Measurements from ENCODE around the gene POM121C.
A peak's percentile ranks its signal among the peaks of the same experiment; 100 is the strongest.
"Not testable (repeated sequence)": the region's sequence is repeated elsewhere in the genome, so short reads cannot be mapped to it uniquely, and the experiment has no call there.

POM121C gene

GRCh38 chr7:75485979-75486643 lies at the start of gene POM121C:
Gene POM121C, minus strand, starts transcription at chr7:75486299. Its CDS starts 44,803 bp downstream, at chr7:75441496.
- DNase-seq (ENCODE audit: low read depth), result peak; percentile 78

- no peak for DNase-seq (ENCODE audit: low read depth)
Observed at GRCh38 chr7:75534727-75535307, 48.7 kb upstream of the POM121C start.

GRCh38 chr7:75533926-75534325 lies 47.8 kb upstream of the POM121C start:
- DNase-seq (ENCODE audit: low read depth), result no peak

GRCh38 chr7:75532639-75533038 lies 46.5 kb upstream of the POM121C start:
- no peak for DNase-seq (ENCODE audit: low read depth)

- no peak for DNase-seq (ENCODE audit: low read depth)
Observed at GRCh38 chr7:75531359-75531821, 45.3 kb upstream of the POM121C start.

- not testable (repeated sequence) for DNase-seq (ENCODE audit: low read depth)
Observed at GRCh38 chr7:75527224-75527722, 41.2 kb upstream of the POM121C start.

GRCh38 chr7:75521727-75522126 lies 35.6 kb upstream of the POM121C start:
- not testable (repeated sequence) for DNase-seq (ENCODE audit: low read depth)

- DNase-seq (ENCODE audit: low read depth), result not testable (repeated sequence)
Observed at GRCh38 chr7:75518842-75519241, 32.7 kb upstream of the POM121C start.

- DNase-seq (ENCODE audit: low read depth), result not testable (repeated sequence)
Observed at GRCh38 chr7:75509033-75509432, 22.9 kb upstream of the POM121C start.

- DNase-seq (ENCODE audit: low read depth), result not testable (repeated sequence)
Observed at GRCh38 chr7:75492020-75492419, 5.9 kb upstream of the POM121C start, which contains the start of gene SPDYE5. Gene SPDYE5, plus strand, starts transcription at chr7:75492320. Its CDS starts 1,728 bp downstream, at chr7:75494048.

- not testable (repeated sequence) for DNase-seq (ENCODE audit: low read depth)
Observed at GRCh38 chr7:75485355-75485978, 632 bp downstream of the POM121C start.

GRCh38 chr7:75480313-75480712 lies 5.8 kb downstream of the POM121C start:
- DNase-seq (ENCODE audit: low read depth), result not testable (repeated sequence)

GRCh38 chr7:75477457-75477856 lies 8.6 kb downstream of the POM121C start:
- DNase-seq (ENCODE audit: low read depth), result not testable (repeated sequence)

- DNase-seq (ENCODE audit: low read depth), result not testable (repeated sequence)
Observed at GRCh38 chr7:75470166-75470565, 15.9 kb downstream of the POM121C start.

GRCh38 chr7:75460541-75460940 lies 25.6 kb downstream of the POM121C start:
- DNase-seq (ENCODE audit: low read depth), result not testable (repeated sequence)

- not testable (repeated sequence) for DNase-seq (ENCODE audit: low read depth)
Observed at GRCh38 chr7:75458034-75458433, 28.1 kb downstream of the POM121C start.

GRCh38 chr7:75456403-75456802 lies 29.7 kb downstream of the POM121C start:
- DNase-seq (ENCODE audit: low read depth), result not testable (repeated sequence)

- DNase-seq (ENCODE audit: low read depth), result not testable (repeated sequence)
Observed at GRCh38 chr7:75452494-75452955, 33.6 kb downstream of the POM121C start.

- not testable (repeated sequence) for DNase-seq (ENCODE audit: low read depth)
Observed at GRCh38 chr7:75449946-75450345, 36.2 kb downstream of the POM121C start.

- not testable (repeated sequence) for DNase-seq (ENCODE audit: low read depth)
Observed at GRCh38 chr7:75442465-75443111, 43.5 kb downstream of the POM121C start.

- not testable (repeated sequence) for DNase-seq (ENCODE audit: low read depth)
Observed at GRCh38 chr7:75442101-75442464, 44.0 kb downstream of the POM121C start.

- DNase-seq (ENCODE audit: low read depth), result not testable (repeated sequence)
Observed at GRCh38 chr7:75439000-75439399, 47.1 kb downstream of the POM121C start.

Data from stimulated activated CD4-positive, alpha-beta T cell treated with anti-CD3 and anti-CD28 coated beads, Interleukin-2, amount 100 ng/mL, for 4 hours (primary cell).